HL-60 (cell line): Measurements from ENCODE around the gene CTSA.

Experiments used
- DNase-seq, 2 experiments: peaks; one replicate each; pipeline ENCODE4 v3.0.0-alpha.2; 2010 to 2020; ENCODE audit warnings: low read depth in 1 of 2, low spot score in 1 of 2
- H3K27ac ChIP-seq: fragments of 250-450 bp; sonication (Bioruptor Pico); replicated peaks from 2 replicates; pipeline ENCODE4 v1.5.1; 2020; ENCODE audit warnings: mild to moderate bottlenecking, moderate library complexity
- H3K27me3 ChIP-seq: fragments of 250-450 bp; sonication (Bioruptor Pico); 2 replicates; pipeline ENCODE4 v1.5.1; 2021; ENCODE audit warnings: mild to moderate bottlenecking, moderate library complexity; ENCODE audit not compliant: insufficient read depth, poor library complexity, severe bottlenecking
- H3K4me3 ChIP-seq: replicated peaks from 2 replicates; pipeline ENCODE4 v1.5.1; 2011; ENCODE audit warnings: mild to moderate bottlenecking, control low read depth, low read length; ENCODE audit not compliant: insufficient read depth
- CTCF ChIP-seq: IDR thresholded peaks from one replicate; pipeline ENCODE4 v1.5.1; 2011; ENCODE audit warnings: low read length, control low read depth, inconsistent platforms; ENCODE audit not compliant: insufficient read depth
- GABPA ChIP-seq: IDR thresholded peaks from 2 replicates; pipeline ENCODE4 v1.6.1; 2012; ENCODE audit warnings: low read depth
- POLR2AphosphoS5 ChIP-seq: IDR thresholded peaks from 2 replicates; pipeline ENCODE4 v1.6.1; 2012; ENCODE audit warnings: low read depth
- REST ChIP-seq: IDR thresholded peaks from 2 replicates; pipeline ENCODE4 v1.6.1; 2012; ENCODE audit warnings: low read depth; ENCODE audit not compliant: insufficient replicate concordance
- SPI1 ChIP-seq: IDR thresholded peaks from 2 replicates; pipeline ENCODE4 v1.6.1; 2012; ENCODE audit warnings: low read depth, mild to moderate bottlenecking, borderline replicate concordance

CTSA gene

GRCh38 chr20:45845452-45845851 lies 45.7 kb upstream of the CTSA start:
- H3K4me3 ChIP-seq = no peak overlapping the region
- DNase-seq = no peak
- TF ChIP-seq SPI1 = no peak
- no peak for TF ChIP-seq POLR2AphosphoS5
- no peak for TF ChIP-seq REST
- no peak for TF ChIP-seq CTCF
- no peak for TF ChIP-seq GABPA
- H3K27me3 ChIP-seq = no peaks in the 10 kb centered on the region
- H3K27ac ChIP-seq = no peak overlapping the region

- Histone ChIP-seq H3K27me3 (no peaks in the 10 kb centered on the region), H3K4me3 (no peak overlapping the region), H3K27ac (no peak overlapping the region)
- TF ChIP-seq CTCF = no peak
- TF ChIP-seq REST = no peak
- no peak for TF ChIP-seq POLR2AphosphoS5
- DNase-seq = no peak
Observed at GRCh38 chr20:45848421-45848820, 42.7 kb upstream of the CTSA start.

GRCh38 chr20:45848969-45849582 lies 42.1 kb upstream of the CTSA start:
- H3K27me3 ChIP-seq = no peaks in the 10 kb centered on the region
- no peak overlapping the region for H3K27ac ChIP-seq
- no peak overlapping the region for H3K4me3 ChIP-seq
- TF ChIP-seq GABPA (no peak), POLR2AphosphoS5 (no peak), REST (no peak), CTCF (no peak), SPI1 (no peak)
- no peak for DNase-seq
